ENCODE data around the gene KRTAP5-8.
"Not testable (repeated sequence)": the region's sequence is repeated elsewhere in the genome, so short reads cannot be mapped to it uniquely, and the experiment has no call there.

- TF ChIP-seq TCF7 (CRISPR knock-in tag; IDR thresholded peaks at IDR 0.05; ENCODE audit: low read depth); ZSCAN18 (CRISPR knock-in tag; IDR thresholded peaks at IDR 0.05): not testable (repeated sequence)
Measured at GRCh38 chr11:71534711-71535608, 2.9 kb upstream of the KRTAP5-8 start.
